ENCODE measurements around the gene FXYD7.
A peak's percentile ranks its signal among the peaks of the same experiment; 100 is the strongest.
"Not testable (repeated sequence)": the region's sequence is repeated elsewhere in the genome, so short reads cannot be mapped to it uniquely, and the experiment has no call there.

The FXYD7 gene

GRCh38 chr19:35128398-35129057 lies 14.5 kb upstream of the FXYD7 start:
- DNase-seq = no peak

GRCh38 chr19:35129724-35130274 lies 13.3 kb upstream of the FXYD7 start:
- DNase-seq = not testable (repeated sequence)

DNA sequence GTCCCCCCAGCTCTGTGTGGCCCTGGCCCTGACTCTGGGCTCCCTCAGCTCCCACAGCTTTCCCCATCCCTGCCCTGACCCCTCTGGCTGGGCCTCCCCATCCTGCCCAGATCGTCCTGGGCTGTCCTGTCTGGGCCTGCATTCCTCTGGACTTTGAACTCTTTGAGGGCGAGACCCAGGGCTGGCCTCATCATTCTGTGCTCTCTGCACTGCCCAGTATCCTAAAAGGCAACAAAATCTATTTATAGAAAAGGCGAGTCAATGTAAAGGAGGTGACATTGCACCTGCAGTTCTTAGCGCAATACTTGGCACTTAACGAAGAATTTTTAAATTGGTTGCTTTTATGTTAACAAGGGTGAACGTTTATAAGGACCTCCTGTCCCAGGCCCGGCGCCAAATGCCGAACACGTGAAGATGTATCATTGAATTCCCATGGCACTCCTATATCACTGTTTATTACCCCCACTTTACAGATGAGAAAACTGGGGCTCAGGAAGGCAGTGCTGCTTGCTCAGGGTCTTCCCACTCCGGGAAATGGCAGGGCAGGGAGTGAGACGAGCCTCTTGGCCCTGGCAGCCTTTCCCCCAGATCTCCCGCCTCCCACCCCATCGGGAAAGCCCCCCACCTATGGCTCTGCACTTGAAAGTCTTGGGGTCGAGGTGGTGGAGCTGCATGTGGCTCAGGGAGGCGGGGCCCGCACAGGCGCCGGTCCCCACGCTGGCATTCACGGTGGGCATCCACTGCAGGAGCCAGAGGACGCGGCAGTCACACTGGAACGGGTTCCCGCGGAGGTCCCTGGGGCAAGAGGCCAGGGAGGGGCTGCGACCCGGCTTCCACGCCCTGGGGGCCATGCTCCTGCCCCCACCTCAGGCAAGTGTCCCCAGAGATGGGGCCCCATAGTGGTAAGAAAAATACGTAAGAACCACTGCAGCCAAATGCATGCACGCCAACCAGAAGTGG lies 12.0 kb upstream of the FXYD7 start:
- DNase-seq = no peak

DNA sequence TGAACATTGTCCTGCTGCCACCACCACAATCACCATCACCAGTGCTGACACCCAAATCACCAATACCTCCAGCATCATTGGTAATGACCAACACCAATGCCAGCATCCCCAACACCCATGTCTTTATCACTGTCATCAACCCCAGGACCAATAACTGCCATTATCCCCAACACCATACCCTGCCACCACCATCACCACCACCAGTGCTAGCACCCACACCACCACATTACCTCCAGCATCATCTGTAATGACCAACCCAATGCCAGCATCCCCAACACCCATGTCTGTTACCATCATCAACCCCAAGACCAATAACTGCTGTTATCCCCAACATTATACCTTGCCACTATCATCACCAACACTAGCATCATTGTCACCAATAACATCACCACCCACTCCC lies 10.8 kb upstream of the FXYD7 start:
- no peak for DNase-seq

- no peak for DNase-seq
Observed at GRCh38 chr19:35133826-35134225, 9.2 kb upstream of the FXYD7 start.

DNA sequence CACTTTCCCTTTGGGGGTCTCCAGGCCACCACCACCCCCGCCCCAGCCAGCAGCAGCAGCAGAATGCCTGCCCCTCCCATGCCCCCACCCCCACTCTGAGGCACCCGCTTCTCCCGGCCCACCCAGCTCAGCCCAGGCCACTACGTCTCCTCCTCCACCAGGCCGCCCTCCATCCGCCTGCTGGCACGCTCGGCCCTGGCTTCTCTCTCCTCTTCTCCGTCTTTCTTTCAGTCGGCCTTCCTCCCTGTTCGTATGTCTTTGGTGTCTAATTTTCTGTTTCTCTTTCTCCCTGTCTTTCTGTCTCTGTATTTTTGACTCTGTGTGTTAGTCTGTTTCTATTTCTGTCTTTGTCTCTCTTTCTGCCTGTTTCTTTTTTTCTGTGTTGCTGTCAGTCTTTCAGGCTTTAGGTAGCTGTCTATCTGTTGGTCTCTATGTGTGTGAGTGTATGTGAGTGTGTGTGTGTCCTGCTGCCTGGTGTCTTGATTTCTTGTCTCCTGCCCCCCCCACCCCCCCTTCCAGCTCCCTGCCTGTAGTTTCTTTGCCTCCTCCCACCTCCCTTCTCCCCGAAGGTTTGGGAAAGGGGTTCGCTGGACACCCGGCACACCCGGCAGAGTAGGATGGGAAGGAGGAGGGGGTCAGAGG lies 8.3 kb upstream of the FXYD7 start, which contains the start of gene LGI4:
Gene LGI4, minus strand, starts transcription at position 459 of the 642 bp plus-strand sequence. Its CDS starts 379 bp downstream, at position 80.
- DNase-seq = no peak

- peak; percentile 34 to 35 for DNase-seq
Observed at GRCh38 chr19:35135389-35135909, 7.6 kb upstream of the FXYD7 start.

DNA sequence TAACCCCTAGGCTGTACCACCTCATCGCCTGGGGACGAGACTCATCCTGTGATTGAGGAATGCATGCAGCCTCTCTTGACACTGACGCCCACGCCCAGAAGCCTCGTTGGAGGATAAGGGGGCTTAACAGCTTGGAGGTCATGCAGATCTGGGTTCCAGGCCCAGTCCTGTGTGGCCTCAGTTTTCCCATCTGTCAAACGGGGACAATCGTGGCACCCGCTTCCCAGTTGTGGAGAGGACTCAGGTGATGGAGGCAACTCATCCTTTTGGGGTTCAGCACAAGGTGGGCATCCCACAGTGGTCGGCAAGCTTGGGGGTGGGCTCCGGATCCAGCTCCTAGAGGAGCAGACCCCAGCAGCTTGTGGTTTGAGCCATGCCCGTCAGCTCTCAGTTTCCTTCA lies 6.8 kb upstream of the FXYD7 start:
- no peak for DNase-seq

GRCh38 chr19:35136977-35137702 lies 5.9 kb upstream of the FXYD7 start:
- DNase-seq = no peak

DNA sequence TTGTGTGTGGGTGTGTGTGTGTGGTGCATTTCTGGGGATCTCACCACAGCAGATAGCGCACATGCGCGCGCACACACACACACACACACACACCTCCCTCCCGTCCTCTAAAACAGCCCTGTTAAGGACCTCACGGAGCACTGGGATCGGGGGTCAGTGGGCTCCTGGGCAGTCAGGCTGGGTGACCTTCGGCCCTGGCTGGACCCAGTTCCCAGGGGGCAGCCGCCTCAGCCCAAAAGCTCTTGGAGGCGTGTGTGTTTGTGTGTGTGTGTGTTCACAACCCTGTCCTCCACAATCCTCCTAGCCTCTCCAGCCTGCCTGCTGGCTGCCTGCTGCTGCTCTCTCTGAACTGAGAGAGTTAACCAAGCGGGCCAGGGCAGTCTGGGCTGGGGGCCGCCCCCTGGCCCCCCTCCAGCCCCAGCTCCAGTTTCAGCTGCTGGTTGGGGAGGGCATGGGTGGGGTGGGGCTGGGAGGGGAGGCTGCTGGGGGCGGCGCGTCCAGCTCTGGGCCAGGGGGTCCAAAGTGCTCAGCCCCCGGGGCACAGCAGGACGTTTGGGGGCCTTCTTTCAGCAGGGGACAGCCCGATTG lies 4.7 kb upstream of the FXYD7 start, which contains the start of gene FXYD1:
Gene FXYD1, plus strand, starts transcription at position 520 of the 588 bp plus-strand sequence. CDS start 1,256 bp downstream, outside the sequence.
- DNase-seq = no peak

- DNase-seq = no peak
Observed at GRCh38 chr19:35140207-35140961, 2.7 kb upstream of the FXYD7 start.

GRCh38 chr19:35140962-35141836 lies 1.9 kb upstream of the FXYD7 start:
- peak; percentile 77 to 79 for DNase-seq

DNA sequence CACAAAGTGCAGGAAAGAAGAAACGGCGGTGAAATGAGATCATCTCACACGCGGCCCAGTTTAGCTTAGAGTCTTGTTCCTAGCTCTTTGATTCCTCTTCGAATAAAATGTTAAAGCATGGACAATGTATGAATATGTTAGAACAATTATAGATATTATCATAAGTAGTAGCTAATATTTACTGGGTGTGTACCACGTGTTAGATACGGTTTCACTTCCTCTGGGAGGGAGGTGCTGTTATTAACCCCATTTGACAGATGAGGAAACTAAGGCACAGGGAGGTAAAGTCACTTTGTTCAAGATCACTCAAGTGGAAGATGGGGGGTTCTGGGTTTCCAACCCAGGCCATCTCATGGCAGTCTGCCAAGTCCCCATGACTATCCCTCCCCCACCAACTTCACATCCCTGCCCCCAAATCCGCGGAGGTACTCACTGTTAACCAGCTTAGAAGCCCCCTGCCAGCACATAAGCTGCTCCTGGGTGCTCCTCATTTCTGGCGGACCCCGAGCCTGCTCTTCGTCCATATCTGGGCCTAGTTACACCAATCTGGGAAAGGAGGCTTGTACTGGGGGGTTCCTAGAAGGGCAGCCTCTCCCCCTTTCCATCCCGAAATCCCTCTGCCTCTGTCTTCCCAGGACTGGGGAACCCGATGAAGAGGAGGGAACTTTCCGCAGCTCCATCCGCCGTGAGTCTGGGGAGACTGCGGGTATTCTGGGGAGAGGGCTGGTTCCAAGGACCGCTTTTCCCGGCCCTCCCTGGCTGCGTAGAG lies 1.0 kb upstream of the FXYD7 start:
- DNase-seq = no peak

DNA sequence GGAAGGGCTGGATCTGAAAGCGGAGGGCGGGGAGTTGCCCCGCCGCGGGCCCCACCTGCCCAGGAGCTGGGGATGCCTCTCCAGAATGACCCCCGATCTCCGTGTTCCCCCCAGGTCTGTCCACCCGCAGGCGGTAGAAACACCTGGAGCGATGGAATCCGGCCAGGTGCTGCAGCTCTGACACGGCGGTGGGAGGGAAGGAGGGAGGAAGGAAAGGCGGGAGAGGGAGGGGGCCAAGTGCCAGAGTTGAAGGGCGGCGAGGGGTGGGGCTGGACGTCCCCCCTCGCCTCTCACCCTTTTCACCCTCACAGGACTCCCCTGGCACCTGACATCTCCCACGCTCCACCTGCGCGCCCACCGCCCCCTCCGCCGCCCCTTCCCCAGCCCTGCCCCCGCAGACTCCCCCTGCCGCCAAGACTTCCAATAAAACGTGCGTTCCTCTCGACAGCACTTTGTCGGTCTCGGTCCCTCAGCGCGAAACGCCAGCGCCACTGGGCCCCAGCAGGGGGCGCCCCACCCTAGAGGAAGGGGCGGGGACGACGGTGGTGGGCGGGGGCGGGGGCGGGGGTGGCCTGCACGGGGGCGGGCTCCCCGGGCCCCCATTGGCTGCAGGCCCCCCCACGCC lies 337 bp upstream of the FXYD7 start:
- DNase-seq = peak; percentile 7 to 25

DNA sequence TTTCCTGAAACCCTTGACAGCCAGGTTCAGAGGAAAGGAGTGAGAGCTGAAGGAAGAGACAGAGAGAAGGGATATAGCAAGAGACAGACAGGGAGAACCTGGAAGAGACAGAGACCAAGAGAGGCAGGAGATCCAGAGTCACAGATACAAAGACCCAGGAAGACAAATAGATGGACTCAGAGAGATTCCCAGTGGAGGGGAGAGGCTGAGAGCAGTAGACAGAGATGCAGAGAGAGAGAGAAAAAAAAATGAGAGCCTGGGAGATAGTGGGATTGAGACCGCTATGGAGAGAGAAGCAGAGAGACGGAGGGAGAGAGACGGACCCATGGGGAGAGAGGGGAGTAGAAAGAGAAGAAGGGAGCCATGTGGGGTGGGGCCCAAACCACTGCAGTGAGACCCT lies 763 bp downstream of the FXYD7 start:
- DNase-seq = no peak

DNA sequence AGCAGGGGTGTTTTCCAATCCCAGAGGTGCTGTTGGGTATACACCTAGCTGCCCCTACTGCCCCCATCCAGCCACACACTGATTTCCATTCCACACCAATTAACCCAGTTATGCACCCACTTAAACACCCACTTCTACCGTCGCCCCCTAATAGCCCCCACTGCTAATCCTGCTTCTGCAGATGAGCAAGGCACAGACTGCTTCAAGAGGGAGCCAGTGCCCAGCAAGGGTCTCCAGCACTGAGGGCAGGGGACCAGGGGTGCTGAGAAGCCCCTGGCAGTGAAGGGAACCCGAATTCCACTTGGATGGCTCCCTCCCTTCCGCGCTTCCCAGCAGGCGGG lies 1.2 kb downstream of the FXYD7 start:
- no peak for DNase-seq

GRCh38 chr19:35144600-35145436 lies 1.8 kb downstream of the FXYD7 start:
- no peak for DNase-seq

Data from AML-193 (cell line).